ENCODE data around the gene EXOC3L4.

GRCh38 chr14:103118663-103119404, 24.3 kb downstream of the EXOC3L4 start:
- no peak for TF ChIP-seq POLR2AphosphoS5 (IDR thresholded peaks at IDR 0.05; ENCODE audit: low read depth, low read length)
- TF ChIP-seq POLR2A (IDR thresholded peaks at IDR 0.05; ENCODE audit: low read depth, low read length), result no peak
- TF ChIP-seq TAF1 (IDR thresholded peaks at IDR 0.05; ENCODE audit: low read depth, low read length), result no peak
- TF ChIP-seq SPI1 (IDR thresholded peaks at IDR 0.05; ENCODE audit: low read depth, low read length), result peak; percentile 23; the same call in 1 of the 2 replicates
- TF ChIP-seq PAX5 (IDR thresholded peaks at IDR 0.05; ENCODE audit: insufficient read depth, low read length, severe bottlenecking), result no peak
- TF ChIP-seq POU2F2 (IDR thresholded peaks at IDR 0.05; ENCODE audit: low read depth, low read length), result no peak
